Esophagus squamous epithelium (tissue), 5 donors: ENCODE measurements around the gene ANO10. TPM values are rescaled to one million over a fixed set of nuclear protein-coding genes. Genes with fewer than 3 reads are reported as not detected.

ENCODE experiments used
- DNase-seq: peaks from one replicate; lab custom pipeline; 2025; lab: John Stamatoyannopoulos, UW
- H3K27ac ChIP-seq, 4 donors: fragments of 200-600 bp; sonication (generic); one replicate each; pipeline ENCODE4 v1.5.1; 2016 to 2019; ENCODE audit warnings: mild to moderate bottlenecking in 1 of 4
- H3K27me3 ChIP-seq, 4 donors: fragments of 200-600 bp; sonication (generic); 1 replicate in 3 of 4; 2 replicates in 1 of 4; pipeline versions ENCODE4 v1.5.1 to v1.6.0; 2017 to 2021; ENCODE audit warnings: antibody characterized with exemption in 1 of 4
- H3K36me3 ChIP-seq, 3 donors: fragments of 200-600 bp; sonication (generic); one replicate each; pipeline ENCODE4 v1.5.1; 2016 to 2019
- H3K4me1 ChIP-seq, 3 donors: fragments of 200-600 bp; sonication (generic); one replicate each; pipeline ENCODE4 v1.5.1; 2017 to 2019
- H3K4me3 ChIP-seq, 4 donors: fragments of 200-600 bp; sonication (generic); 1 replicate in 3 of 4; 2 replicates in 1 of 4; pipeline ENCODE4 v1.5.1; 2016 to 2019; ENCODE audit warnings: mild to moderate bottlenecking in 2 of 4, moderate library complexity in 1 of 4
- H3K9me3 ChIP-seq, 3 donors: fragments of 200-600 bp; sonication (generic); one replicate each; pipeline ENCODE4 v1.5.1; 2016 to 2019
- POLR2A ChIP-seq, 4 donors: fragments of 450-650 bp; IDR thresholded peaks; one replicate each; pipeline ENCODE4 v1.6.1; 2017; ENCODE audit warnings: antibody characterized with exemption in 4 of 4, mild to moderate bottlenecking in 4 of 4, moderate library complexity in 3 of 4
- WGBS, 2 donors: methylation state at CpG; one replicate each; pipeline ENCODE4 v1.1.5; 2018; 5-methylcytosine and 5-hydroxymethylcytosine counted together
- intact Hi-C: fragments of 100-400 bp; cut with DNase I; formaldehyde crosslinking; loops from one replicate; pipeline ENCODE4 v1.15.0; 2022
- total RNA-seq, 4 donors: library from RNA; depleted of rRNA; stranded (reverse); fragments of >200 nt; gene quantifications; one replicate each; pipeline ENCODE4 v1.1.0, GENCODE V29; 2016
- TF ChIP-seq, protein P1 (sequence below), 6 experiments: fragments of 450-650 bp in 4 of 6; fragments of 200-600 bp in 2 of 6; sonication (generic) in 2 of 6; IDR thresholded peaks; one replicate each; pipeline ENCODE4 v1.5.1; 2016 to 2019; ENCODE audit warnings: antibody characterized with exemption in 6 of 6, mild to moderate bottlenecking in 4 of 6, moderate library complexity in 4 of 6
- donor health status: DM: yes; HTN: yes; CAD: no.

Gene ANO10
- total RNA-seq, 4 donors from 2014 or later = 18.5 to 22.3 (median 20.3) TPM

GRCh38 chr3:43347774-43348173, 274.0 kb downstream of the ANO10 start:
- WGBS, 2 donors = 95 to 96% methylated on average over 15 of the region's 20 CpGs
- Histone ChIP-seq H3K36me3 (peaks cover 15 to 87% (median 23%) of the 10 kb centered on the region in 3 donors), H3K27me3 (no peaks in the 10 kb centered on the region), H3K27ac (peak overlapping the region in 1 of 4 donors; percentile 3), H3K4me1 (no peaks in the 10 kb centered on the region), H3K4me3 (no peak overlapping the region), H3K9me3 (peaks cover 0 to 16% (median 0%) of the 10 kb centered on the region in 3 donors)
- TF ChIP-seq, protein P1, sequence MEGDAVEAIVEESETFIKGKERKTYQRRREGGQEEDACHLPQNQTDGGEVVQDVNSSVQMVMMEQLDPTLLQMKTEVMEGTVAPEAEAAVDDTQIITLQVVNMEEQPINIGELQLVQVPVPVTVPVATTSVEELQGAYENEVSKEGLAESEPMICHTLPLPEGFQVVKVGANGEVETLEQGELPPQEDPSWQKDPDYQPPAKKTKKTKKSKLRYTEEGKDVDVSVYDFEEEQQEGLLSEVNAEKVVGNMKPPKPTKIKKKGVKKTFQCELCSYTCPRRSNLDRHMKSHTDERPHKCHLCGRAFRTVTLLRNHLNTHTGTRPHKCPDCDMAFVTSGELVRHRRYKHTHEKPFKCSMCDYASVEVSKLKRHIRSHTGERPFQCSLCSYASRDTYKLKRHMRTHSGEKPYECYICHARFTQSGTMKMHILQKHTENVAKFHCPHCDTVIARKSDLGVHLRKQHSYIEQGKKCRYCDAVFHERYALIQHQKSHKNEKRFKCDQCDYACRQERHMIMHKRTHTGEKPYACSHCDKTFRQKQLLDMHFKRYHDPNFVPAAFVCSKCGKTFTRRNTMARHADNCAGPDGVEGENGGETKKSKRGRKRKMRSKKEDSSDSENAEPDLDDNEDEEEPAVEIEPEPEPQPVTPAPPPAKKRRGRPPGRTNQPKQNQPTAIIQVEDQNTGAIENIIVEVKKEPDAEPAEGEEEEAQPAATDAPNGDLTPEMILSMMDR (IDR thresholded peaks at IDR 0.05) = no peak
- TF ChIP-seq POLR2A (IDR thresholded peaks at IDR 0.05) = no peak
- DNase-seq = no peak
- intact Hi-C loops = no loop called here

DNA sequence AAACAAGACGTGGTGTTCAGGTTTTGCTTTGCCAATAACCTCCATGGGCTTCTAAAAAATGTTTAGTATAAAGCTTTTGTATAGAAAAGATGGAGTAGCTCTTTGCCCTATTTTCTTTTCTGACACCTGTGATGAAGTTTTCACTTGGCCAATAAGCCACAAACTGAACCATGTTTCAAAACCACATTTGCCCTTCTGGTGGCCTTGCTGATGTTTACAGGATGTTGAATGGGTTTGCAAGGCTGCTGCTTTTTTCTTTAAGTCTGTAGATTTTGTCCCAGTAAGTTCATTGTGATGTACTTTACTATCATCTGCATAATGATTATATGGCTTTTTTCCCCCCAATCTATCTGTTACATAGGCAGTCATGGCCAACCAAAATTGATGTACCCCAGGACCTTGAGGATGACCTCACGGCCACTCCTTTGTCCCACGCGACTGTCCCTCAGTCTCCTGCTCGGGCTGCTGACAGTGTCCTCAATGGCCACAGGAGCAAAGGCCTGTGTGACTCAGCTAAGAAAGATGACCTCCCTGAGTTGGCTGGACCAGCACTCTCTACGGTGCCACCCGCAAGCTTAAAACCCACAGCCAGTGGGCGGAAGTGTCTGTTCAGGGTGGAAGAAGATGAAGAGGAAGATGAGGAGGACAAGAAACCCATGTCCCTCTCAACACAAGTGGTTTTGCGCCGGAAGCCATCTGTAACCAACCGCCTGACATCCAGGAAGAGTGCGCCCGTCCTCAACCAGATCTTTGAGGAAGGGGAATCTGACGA, 274.6 kb downstream of the ANO10 start:
- WGBS, 2 donors = 85 to 93% methylated on average over 9 to 14 of the region's 14 CpGs
- TF ChIP-seq POLR2A (IDR thresholded peaks at IDR 0.05) = no peak
- TF ChIP-seq, protein P1 (IDR thresholded peaks at IDR 0.05) = no peak
- no peak for DNase-seq
- H3K27ac ChIP-seq = peak overlapping the region in 1 of 4 donors; percentile 3
- H3K4me3 ChIP-seq = no peak overlapping the region
- H3K4me1 ChIP-seq = no peaks in the 10 kb centered on the region
- peaks cover 15 to 93% (median 23%) of the 10 kb centered on the region in 3 donors for H3K36me3 ChIP-seq
- intact Hi-C loops = no loop called here
- peaks cover 0 to 9% (median 0%) of the 10 kb centered on the region in 3 donors for H3K9me3 ChIP-seq
- no peaks in the 10 kb centered on the region for H3K27me3 ChIP-seq

DNA sequence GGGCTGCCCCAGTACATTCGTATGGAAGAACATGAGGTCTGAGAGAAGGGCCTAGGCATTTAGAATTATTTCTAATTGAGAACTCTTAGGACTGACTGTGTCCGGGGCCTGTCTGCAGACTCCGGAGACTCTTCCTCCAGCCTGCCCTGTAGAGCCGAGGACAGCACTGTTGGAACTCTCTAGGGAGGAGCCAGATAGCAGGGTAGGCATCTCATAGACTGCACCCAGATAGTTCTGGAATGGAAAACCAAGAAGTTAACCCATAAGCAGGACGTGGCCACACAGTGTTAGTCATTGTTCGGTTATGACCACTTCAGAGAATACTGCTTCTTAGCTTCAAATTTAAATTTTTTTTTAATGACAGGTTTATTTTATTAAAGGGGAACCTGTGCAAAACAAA, 275.9 kb downstream of the ANO10 start:
- H3K36me3 ChIP-seq = peaks cover 16 to 100% (median 26%) of the 10 kb centered on the region in 3 donors
- no peaks in the 10 kb centered on the region for H3K27me3 ChIP-seq
- no peak for TF ChIP-seq POLR2A (IDR thresholded peaks at IDR 0.05)
- TF ChIP-seq, protein P1 (IDR thresholded peaks at IDR 0.05) = no peak
- WGBS, 2 donors = 85 to 86% methylated on average over 6 of the region's 6 CpGs
- intact Hi-C loops = no loop called here
- no peaks in the 10 kb centered on the region for H3K4me1 ChIP-seq
- no peaks in the 10 kb centered on the region for H3K9me3 ChIP-seq
- no peak overlapping the region for H3K27ac ChIP-seq
- H3K4me3 ChIP-seq = no peak overlapping the region
- DNase-seq = no peak

DNA sequence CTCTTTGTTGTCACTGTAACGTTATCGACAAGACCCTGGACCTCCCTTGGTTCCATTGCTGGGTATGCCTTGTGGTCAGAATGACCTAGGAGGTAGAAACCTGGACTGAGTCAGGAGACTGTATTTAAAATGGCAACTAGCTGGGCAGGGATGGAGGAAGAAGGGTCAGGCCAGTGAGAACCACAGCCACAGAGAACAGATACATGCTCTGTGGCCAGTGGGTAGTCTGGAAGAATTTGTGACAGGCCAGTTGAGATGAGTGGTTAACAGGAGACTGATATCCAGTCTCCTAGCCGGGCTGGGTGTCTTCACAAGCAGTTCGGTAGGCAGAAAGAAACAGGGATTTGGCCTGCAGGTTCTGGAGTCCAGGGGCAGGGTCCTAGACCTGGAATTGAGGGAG, 276.6 kb downstream of the ANO10 start:
- TF ChIP-seq, protein P1 (IDR thresholded peaks at IDR 0.05) = no peak
- TF ChIP-seq POLR2A (IDR thresholded peaks at IDR 0.05) = no peak
- no peaks in the 10 kb centered on the region for H3K9me3 ChIP-seq
- peaks cover 23 to 100% (median 32%) of the 10 kb centered on the region in 3 donors for H3K36me3 ChIP-seq

GRCh38 chr3:43344520-43344919, 277.3 kb downstream of the ANO10 start:
- WGBS, 2 donors = 92 to 100% methylated on average over 3 of the region's 3 CpGs
- TF ChIP-seq POLR2A (IDR thresholded peaks at IDR 0.05) = no peak
- TF ChIP-seq, protein P1 (IDR thresholded peaks at IDR 0.05) = no peak
- DNase-seq = no peak
- Histone ChIP-seq H3K27me3 (no peaks in the 10 kb centered on the region), H3K4me1 (no peaks in the 10 kb centered on the region), H3K4me3 (no peak overlapping the region), H3K9me3 (peaks cover 0 to under 1% (median 0%) of the 10 kb centered on the region in 3 donors), H3K27ac (no peak overlapping the region), H3K36me3 (peaks cover 23 to 100% (median 35%) of the 10 kb centered on the region in 3 donors)
- intact Hi-C loops = no loop called here

More for the DNA sequence above, 276.6 kb downstream of the ANO10 start:
- 85 to 100% methylated on average over 4 of the region's 4 CpGs for WGBS, 2 donors
- Histone ChIP-seq H3K4me3 (no peak overlapping the region), H3K4me1 (no peaks in the 10 kb centered on the region), H3K27ac (no peak overlapping the region), H3K27me3 (no peaks in the 10 kb centered on the region)
- intact Hi-C loops = no loop called here
- DNase-seq = no peak
